Spleen (tissue), 11 donors: ENCODE data around the gene HSPA4L. TPM values are rescaled to one million over a fixed set of nuclear protein-coding genes. Genes with fewer than 3 reads are reported as not detected.

ENCODE experiments used
- DNase-seq: peaks from one replicate; pipeline ENCODE4 v3.0.0-alpha.2; 2020
- H3K27ac ChIP-seq, 8 donors: fragments of 200-600 bp; sonication (generic) in 7 of 8; 1 replicate in 4 of 8; 2 replicates in 4 of 8; pipeline versions ENCODE4 v1.5.0 to v1.8.0; 2016 to 2021; ENCODE audit warnings: inconsistent platforms in 4 of 8, mild to moderate bottlenecking in 4 of 8, moderate library complexity in 1 of 8
- H3K27me3 ChIP-seq, 7 donors: fragments of 200-600 bp; sonication (generic) in 6 of 7; replicated peaks in 1 of 7; 1 replicate in 4 of 7; 2 replicates in 3 of 7; pipeline versions ENCODE4 v1.5.0 to v1.8.0; 2016 to 2021; ENCODE audit warnings: inconsistent platforms in 3 of 7, mild to moderate bottlenecking in 1 of 7
- H3K36me3 ChIP-seq, 6 donors: fragments of 200-600 bp; sonication (generic) in 5 of 6; 1 replicate in 4 of 6; 2 replicates in 2 of 6; pipeline versions ENCODE4 v1.5.0 to v1.8.0; 2016 to 2021; ENCODE audit warnings: inconsistent platforms in 2 of 6
- H3K4me1 ChIP-seq, 6 donors: fragments of 200-600 bp; sonication (generic) in 5 of 6; 1 replicate in 3 of 6; 2 replicates in 3 of 6; pipeline versions ENCODE4 v1.5.0 to v1.8.0; 2016 to 2021; ENCODE audit warnings: inconsistent platforms in 3 of 6
- H3K4me3 ChIP-seq, 8 donors: fragments of 200-600 bp; sonication (generic) in 7 of 8; 1 replicate in 4 of 8; 2 replicates in 4 of 8; pipeline versions ENCODE4 v1.5.0 to v1.8.0; 2016 to 2021; ENCODE audit warnings: inconsistent platforms in 4 of 8, mild to moderate bottlenecking in 4 of 8, moderate library complexity in 2 of 8
- H3K9me3 ChIP-seq, 8 donors: fragments of 200-600 bp; sonication (generic) in 7 of 8; 1 replicate in 4 of 8; 2 replicates in 4 of 8; pipeline versions ENCODE4 v1.5.0 to v1.8.0; 2016 to 2021; ENCODE audit warnings: inconsistent platforms in 4 of 8
- POLR2A ChIP-seq, 3 donors: fragments of 450-650 bp; IDR thresholded peaks; one replicate each; pipeline ENCODE4 v1.5.1; 2017; ENCODE audit warnings: antibody characterized with exemption in 3 of 3, mild to moderate bottlenecking in 1 of 3
- POLR2AphosphoS5 ChIP-seq, 3 donors: sonication (generic); formaldehyde crosslinking; IDR thresholded peaks; one replicate each; pipeline ENCODE4 v1.5.1; 2017; ENCODE audit warnings: antibody characterized with exemption in 3 of 3
- WGBS, 5 donors: extraction: QIAGEN DNeasy Blood & Tissue Kit in 3 of 5; methylation state at CpG; one replicate each; pipeline versions ENCODE4 v1.1.5 to v1.1.7; 2013 to 2018; 5-methylcytosine and 5-hydroxymethylcytosine counted together
- intact Hi-C: fragments of 100-400 bp; cut with DNase I; formaldehyde crosslinking; loops from one replicate; pipeline ENCODE4 v1.15.0; 2023; ENCODE audit warnings: low total_unique reads
- polyA plus RNA-seq, 3 donors: library from polyadenylated mRNA; stranded (reverse); fragments of 200-250 nt; gene quantifications; one replicate each; pipeline ENCODE4 v1.2.1, GENCODE V29; 2013
- total RNA-seq, 7 donors: library from RNA; depleted of rRNA in 3 of 7; stranded (reverse); fragments of >200 nt in 3 of 7; fragmentation: NEBNext Ultra II Directional in 4 of 7; extraction: Animal tissue kit (Norgen Biotek cat#: 25700) in 4 of 7; gene quantifications; one replicate each; pipeline versions ENCODE4 v1.1.0 to v1.2.1, GENCODE V29; 2016 to 2021
- TF ChIP-seq, protein P1 (sequence below), 11 experiments: fragments of 200-600 bp in 7 of 11; fragments of 450-650 bp in 4 of 11; sonication (generic) in 4 of 11; IDR thresholded peaks in 8 of 11; conservative IDR thresholded peaks in 3 of 11; 1 replicate in 7 of 11; 2 replicates in 4 of 11; pipeline versions ENCODE4 v1.4.0 to v1.8.0; 2016 to 2021; ENCODE audit warnings: antibody characterized with exemption in 11 of 11, inconsistent platforms in 4 of 11, mild to moderate bottlenecking in 1 of 11
- donor health status: healthy with polysubstance abuse.
- donor health status: DM: no; HTN: no; CAD: no; lungs with moderate emphysema.
- donor health status: DM: no; HTN: no; CAD: no.
- donor health status: Bipolar disorder and iron deficiency.
- donor health status: healthy.
- donor health status: DM: no; HTN: no; CAD: no.
- donor health status: DM: yes; HTN: yes; CAD: no.

The HSPA4L gene
- total and polyA plus RNA-seq, 10 donors: 0.13 to 4.1 (median 2.5) TPM

GRCh38 chr4:127778102-127778501, 4.0 kb upstream of the HSPA4L start:
- TF ChIP-seq, protein P1, sequence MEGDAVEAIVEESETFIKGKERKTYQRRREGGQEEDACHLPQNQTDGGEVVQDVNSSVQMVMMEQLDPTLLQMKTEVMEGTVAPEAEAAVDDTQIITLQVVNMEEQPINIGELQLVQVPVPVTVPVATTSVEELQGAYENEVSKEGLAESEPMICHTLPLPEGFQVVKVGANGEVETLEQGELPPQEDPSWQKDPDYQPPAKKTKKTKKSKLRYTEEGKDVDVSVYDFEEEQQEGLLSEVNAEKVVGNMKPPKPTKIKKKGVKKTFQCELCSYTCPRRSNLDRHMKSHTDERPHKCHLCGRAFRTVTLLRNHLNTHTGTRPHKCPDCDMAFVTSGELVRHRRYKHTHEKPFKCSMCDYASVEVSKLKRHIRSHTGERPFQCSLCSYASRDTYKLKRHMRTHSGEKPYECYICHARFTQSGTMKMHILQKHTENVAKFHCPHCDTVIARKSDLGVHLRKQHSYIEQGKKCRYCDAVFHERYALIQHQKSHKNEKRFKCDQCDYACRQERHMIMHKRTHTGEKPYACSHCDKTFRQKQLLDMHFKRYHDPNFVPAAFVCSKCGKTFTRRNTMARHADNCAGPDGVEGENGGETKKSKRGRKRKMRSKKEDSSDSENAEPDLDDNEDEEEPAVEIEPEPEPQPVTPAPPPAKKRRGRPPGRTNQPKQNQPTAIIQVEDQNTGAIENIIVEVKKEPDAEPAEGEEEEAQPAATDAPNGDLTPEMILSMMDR (IDR thresholded peaks at IDR 0.05 in 8 of 11, conservative IDR thresholded peaks at IDR 0.05 in 3 of 11): no peak
- no peak for TF ChIP-seq POLR2AphosphoS5 (IDR thresholded peaks at IDR 0.05)
- TF ChIP-seq POLR2A (IDR thresholded peaks at IDR 0.05): no peak

GRCh38 chr4:127780598-127780997, 1.5 kb upstream of the HSPA4L start:
- Histone ChIP-seq H3K27me3 (peaks cover 0 to 79% (median 15%) of the 10 kb centered on the region in 7 donors), H3K4me1 (peaks cover 4 to 31% (median 23%) of the 10 kb centered on the region in 6 donors), H3K4me3 (no peak overlapping the region), H3K27ac (no peak overlapping the region), H3K9me3 (no peaks in the 10 kb centered on the region), H3K36me3 (no peaks in the 10 kb centered on the region)
- TF ChIP-seq POLR2AphosphoS5 (IDR thresholded peaks at IDR 0.05): no peak
- no peak for TF ChIP-seq POLR2A (IDR thresholded peaks at IDR 0.05)
- TF ChIP-seq, protein P1 (IDR thresholded peaks at IDR 0.05 in 8 of 11, conservative IDR thresholded peaks at IDR 0.05 in 3 of 11): no peak
- DNase-seq: no peak
- intact Hi-C loops: no loop called here
- 94 to 99% (median 96%) methylated on average over 12 of the region's 12 CpGs for WGBS, 5 donors

More at GRCh38 chr4:127778102-127778501, 4.0 kb upstream of the HSPA4L start:
- Histone ChIP-seq H3K4me1 (peaks cover 4 to 24% (median 19%) of the 10 kb centered on the region in 6 donors), H3K4me3 (no peak overlapping the region), H3K9me3 (no peaks in the 10 kb centered on the region), H3K27me3 (peaks cover 0 to 79% (median 15%) of the 10 kb centered on the region in 7 donors), H3K27ac (no peak overlapping the region), H3K36me3 (no peaks in the 10 kb centered on the region)
- intact Hi-C loops: no loop called here
- DNase-seq: no peak
- 59 to 76% (median 69%) methylated on average over 2 of the region's 2 CpGs for WGBS, 5 donors

DNA sequence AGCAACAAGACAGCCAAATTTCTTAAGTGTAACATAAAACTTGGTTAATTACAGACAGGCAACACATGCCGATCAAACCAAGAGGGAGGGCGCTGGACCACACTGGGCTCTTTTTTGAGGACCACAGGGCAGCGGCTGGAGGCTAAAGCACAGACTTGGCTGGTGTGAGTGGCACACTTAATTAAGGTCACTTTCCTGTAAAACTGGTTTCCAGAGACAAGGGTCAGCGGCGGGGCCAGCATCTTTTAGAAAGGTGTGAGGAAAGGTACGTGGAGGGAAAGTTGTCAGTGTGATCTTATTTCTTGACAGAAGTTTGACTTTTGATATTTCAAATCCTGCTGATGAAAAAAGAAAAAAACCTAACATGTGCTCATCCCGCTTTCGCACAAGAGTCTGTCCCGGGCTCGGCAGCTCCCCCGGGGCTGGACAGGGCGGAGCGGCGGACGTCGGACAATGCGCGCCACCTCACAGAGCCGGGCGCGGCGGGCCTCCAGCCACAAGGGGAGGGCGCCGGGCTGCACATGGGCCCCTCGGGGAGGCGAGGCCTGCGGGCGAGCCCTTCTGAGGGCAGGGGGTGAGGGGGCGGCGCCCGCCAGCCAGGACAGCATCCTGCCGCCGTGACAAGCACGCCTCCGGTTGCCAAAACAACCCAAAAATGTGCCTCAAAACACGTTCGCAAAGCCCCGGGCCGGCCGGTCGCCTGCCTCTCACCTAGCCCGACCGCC, 660 bp upstream of the HSPA4L start:
- Histone ChIP-seq H3K27me3 (peaks cover 0 to 71% (median 15%) of the 10 kb centered on the region in 7 donors), H3K4me3 (peak overlapping the region; percentile 39 to 77 (median 56)), H3K9me3 (no peaks in the 10 kb centered on the region), H3K27ac (peak overlapping the region in 7 of 8 donors; percentile 60 to 79 (median 72)), H3K36me3 (no peaks in the 10 kb centered on the region), H3K4me1 (peaks cover 4 to 31% (median 23%) of the 10 kb centered on the region in 6 donors)
- intact Hi-C loops: no loop called here
- DNase-seq: no peak
- WGBS, 5 donors: 13 to 35% (median 17%) methylated on average over 27 to 43 of the region's 43 CpGs
- TF ChIP-seq, protein P1 (IDR thresholded peaks at IDR 0.05 in 8 of 11, conservative IDR thresholded peaks at IDR 0.05 in 3 of 11): peak in 1 of 11 experiments; percentile 1
- TF ChIP-seq POLR2AphosphoS5 (IDR thresholded peaks at IDR 0.05) (no peak), POLR2A (IDR thresholded peaks at IDR 0.05) (no peak)

- TF ChIP-seq POLR2A (IDR thresholded peaks at IDR 0.05): no peak
- no peak for TF ChIP-seq POLR2AphosphoS5 (IDR thresholded peaks at IDR 0.05)
- TF ChIP-seq, protein P1 (IDR thresholded peaks at IDR 0.05 in 8 of 11, conservative IDR thresholded peaks at IDR 0.05 in 3 of 11): peak in 1 of 11 experiments; percentile 45
- H3K4me1 ChIP-seq: peaks cover 4 to 31% (median 23%) of the 10 kb centered on the region in 6 donors
- WGBS, 5 donors: 0 to 2% (median 1%) methylated on average over 18 to 30 of the region's 30 CpGs
- peak overlapping the region in 7 of 8 donors; percentile 60 to 79 (median 72) for H3K27ac ChIP-seq
- H3K36me3 ChIP-seq: no peaks in the 10 kb centered on the region
- no peaks in the 10 kb centered on the region for H3K9me3 ChIP-seq
- peaks cover 0 to 66% (median 15%) of the 10 kb centered on the region in 7 donors for H3K27me3 ChIP-seq
- peak; percentile 92 for DNase-seq
- intact Hi-C loops: no loop called here
- peak overlapping the region; percentile 39 to 77 (median 56) for H3K4me3 ChIP-seq
Measured at GRCh38 chr4:127782025-127782274, 172 bp upstream of the HSPA4L start.
